ENCODE measurements around the gene NREP.

Gene NREP

DNA sequence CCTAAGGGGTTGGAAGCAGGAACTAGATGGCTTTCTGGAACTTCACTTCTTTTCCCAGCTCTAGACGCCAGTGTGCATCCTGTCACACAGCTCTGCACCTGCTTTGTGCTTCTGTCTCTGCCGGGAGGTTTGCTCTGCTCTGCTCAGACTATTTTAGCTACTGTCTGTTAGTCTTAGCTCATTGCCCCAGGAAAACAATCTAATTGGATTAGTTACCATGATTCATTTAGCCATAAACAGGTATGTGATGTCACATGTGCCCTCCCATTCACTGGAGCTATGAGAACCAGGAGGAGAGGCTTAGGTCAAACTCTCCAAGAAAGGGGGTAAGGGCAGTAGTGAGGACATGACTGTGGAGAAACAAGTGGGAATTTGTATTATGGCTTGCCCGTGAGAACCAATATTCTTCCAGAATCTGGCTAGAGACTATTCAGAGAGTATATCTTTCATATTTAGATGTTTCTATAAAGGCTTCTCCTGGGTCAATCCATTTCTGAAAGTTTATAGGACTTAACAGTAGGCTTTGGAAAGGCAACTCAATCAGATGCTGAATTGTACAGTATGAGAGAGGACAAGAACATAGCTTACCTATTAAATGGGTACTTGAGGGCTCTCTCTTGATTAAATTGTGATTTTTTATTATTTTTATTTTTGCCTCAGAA, 22.4 kb upstream of the NREP start:
- TF ChIP-seq ZNF274 (IDR thresholded peaks at IDR 0.05; ENCODE audit: low read depth, low read length) = no peak
- no peak overlapping the region for H3K4me3 ChIP-seq (ENCODE audit: low read length)

DNA sequence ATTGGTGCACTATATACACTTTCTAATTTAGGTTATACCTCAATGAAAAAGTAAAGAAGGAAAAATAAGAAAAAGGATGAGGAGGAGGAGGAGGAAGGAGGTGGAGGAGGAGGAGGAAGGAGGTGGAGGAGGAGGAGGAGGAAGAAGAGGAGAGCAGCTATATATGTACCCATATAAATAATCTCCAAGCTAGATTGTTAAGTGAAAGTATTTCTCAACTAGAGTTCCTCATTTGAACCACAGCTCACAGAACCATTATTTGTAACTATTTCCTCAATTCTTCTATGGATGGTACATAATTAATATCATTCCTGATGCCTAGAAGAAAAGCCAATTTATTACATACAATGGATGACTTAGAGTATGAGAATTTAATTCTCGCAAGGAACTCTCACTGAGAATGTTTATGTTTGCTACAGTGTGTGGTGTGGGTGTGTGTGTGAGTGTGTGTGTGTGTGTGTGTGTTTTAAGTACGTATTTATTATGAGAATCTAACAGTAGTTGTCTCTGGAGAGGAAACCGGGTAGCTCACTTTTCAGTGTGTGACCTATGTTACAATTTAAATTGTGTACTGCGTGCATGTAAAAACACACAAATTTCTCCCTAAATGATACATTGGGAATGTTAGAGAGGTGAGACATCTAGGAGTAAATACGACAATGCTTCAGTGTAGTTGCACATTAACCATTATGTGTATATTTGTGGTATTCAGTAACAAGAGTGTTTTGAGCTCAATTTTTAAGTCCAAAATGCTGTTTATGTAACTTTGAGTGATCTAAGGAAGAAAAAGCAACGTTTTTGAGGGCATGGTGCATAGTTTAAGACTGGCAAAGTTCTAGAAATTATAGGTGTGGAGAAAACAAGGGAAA, 20.2 kb upstream of the NREP start:
- H3K4me3 ChIP-seq (ENCODE audit: low read length) = no peak overlapping the region
- TF ChIP-seq ZNF274 (IDR thresholded peaks at IDR 0.05; ENCODE audit: low read depth, low read length) = no peak

- no peak for TF ChIP-seq ZNF274 (IDR thresholded peaks at IDR 0.05; ENCODE audit: low read depth, low read length)
- H3K4me3 ChIP-seq (ENCODE audit: low read length) = no peak overlapping the region
Observed at GRCh38 chr5:111775224-111775623, 18.2 kb upstream of the NREP start.

GRCh38 chr5:111774525-111774924, 17.5 kb upstream of the NREP start:
- no peak for TF ChIP-seq ZNF274 (IDR thresholded peaks at IDR 0.05; ENCODE audit: low read depth, low read length)

GRCh38 chr5:111772456-111773122, 15.6 kb upstream of the NREP start:
- no peak overlapping the region for H3K4me3 ChIP-seq (ENCODE audit: low read length)
- TF ChIP-seq ZNF274 (IDR thresholded peaks at IDR 0.05; ENCODE audit: low read depth, low read length) = no peak

More at GRCh38 chr5:111774525-111774924, 17.5 kb upstream of the NREP start:
- H3K4me3 ChIP-seq (ENCODE audit: low read length) = no peak overlapping the region

DNA sequence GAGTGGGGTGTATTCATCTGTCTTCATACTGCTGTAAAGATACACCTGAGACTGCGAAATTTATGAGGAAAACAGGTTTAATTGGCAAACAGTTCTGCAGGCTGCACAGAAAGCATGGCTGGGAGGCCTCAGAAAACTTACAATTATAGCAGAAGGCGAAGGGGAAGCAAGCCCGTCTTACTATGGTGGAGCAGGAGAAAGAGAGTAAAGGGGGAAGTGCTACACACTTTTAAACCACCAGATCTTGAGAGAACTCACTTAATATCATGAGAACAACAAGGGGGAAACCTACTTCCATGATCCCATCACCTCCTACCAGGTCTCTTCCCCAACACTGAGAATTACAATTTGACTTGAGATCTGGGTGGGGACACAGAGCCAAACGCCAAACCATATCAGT, 12.5 kb upstream of the NREP start:
- TF ChIP-seq ZNF274 (IDR thresholded peaks at IDR 0.05; ENCODE audit: low read depth, low read length) = no peak
- no peak overlapping the region for H3K4me3 ChIP-seq (ENCODE audit: low read length)

DNA sequence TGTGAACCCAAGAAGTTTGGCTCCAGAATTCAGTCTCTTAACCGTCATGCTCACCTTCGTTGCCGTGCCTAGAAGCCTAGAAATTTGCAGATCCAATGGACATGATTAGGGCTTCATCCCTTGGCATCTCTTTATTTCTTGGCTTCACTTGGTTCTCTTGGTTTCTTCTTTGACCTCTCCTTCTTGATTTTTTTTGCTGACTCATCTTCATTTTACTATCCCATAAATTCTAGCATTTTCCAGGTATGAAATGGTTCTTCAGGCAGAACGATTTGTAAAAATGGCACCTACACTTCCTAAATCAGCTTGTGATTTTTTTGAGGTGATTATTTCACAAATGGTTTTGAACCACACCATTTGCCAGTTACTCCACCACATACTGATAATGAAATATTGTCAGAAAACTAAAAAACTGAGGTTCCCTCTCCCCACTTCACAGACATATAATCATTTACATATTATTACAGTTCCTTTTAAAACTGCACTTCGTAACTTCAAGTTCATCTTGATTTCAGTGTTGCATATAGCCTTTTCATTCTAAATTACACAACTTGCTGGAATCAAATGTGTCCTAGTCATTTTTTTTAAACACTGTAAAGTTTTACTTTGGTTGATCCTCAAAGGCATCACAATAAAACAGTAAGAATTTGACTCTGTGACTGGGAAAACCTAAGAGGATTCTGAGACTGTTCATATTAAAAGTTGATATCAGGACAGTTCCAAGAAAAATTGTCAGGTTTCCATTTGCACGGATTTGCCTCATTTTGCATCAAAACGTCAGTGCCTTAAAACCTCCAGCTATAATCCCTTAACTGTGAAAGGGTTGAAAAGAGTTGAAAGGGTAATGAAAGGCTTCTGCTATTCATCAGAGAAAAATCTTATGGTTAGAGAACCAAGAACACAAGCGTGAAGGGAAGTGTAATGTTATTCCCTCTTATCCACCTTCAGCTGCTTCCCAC, 8.9 kb upstream of the NREP start:
- no peak for TF ChIP-seq ZNF274 (IDR thresholded peaks at IDR 0.05; ENCODE audit: low read depth, low read length)

GRCh38 chr5:111764019-111764418, 7.0 kb upstream of the NREP start:
- no peak for TF ChIP-seq ZNF274 (IDR thresholded peaks at IDR 0.05; ENCODE audit: low read depth, low read length)
- no peak overlapping the region for H3K4me3 ChIP-seq (ENCODE audit: low read length)

More for the DNA sequence above, 8.9 kb upstream of the NREP start:
- no peak overlapping the region for H3K4me3 ChIP-seq (ENCODE audit: low read length)

DNA sequence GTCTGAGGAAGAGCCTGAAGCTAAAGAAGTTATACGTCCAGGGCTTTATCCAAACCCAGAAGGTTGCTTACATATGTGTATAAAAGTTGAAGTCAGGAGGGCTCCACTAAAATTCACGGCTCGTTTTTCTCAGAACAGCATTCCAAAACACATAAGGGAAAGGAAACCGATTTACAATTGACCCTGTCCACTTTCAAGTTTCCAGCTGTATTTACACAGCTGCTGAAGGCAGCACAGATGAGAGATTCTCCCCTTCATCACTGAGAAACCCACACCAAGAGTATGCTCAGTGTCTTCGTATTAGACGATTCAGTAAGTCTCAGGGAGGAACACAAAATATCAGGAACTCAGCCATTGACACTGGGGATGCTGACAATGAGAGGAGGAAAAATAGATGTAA, 5.9 kb upstream of the NREP start:
- H3K4me3 ChIP-seq (ENCODE audit: low read length) = no peak overlapping the region
- no peak for TF ChIP-seq ZNF274 (IDR thresholded peaks at IDR 0.05; ENCODE audit: low read depth, low read length)

DNA sequence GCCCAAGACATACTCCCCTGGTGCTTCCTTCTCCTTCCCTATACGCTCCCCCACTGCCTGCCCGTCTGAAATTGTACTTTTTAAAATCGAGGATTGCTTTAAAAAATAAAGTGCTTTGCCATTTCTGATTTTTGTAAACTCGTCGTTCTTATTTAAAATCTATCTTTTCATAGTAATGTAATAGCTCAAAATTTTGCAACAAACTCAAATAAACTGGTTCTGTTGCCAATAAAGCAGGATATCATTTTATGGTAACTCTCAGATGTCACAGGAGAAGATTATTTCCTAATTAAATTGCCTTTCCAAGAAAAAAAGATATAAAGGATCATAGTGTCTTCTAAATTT, 1.3 kb upstream of the NREP start:
- H3K4me3 ChIP-seq (ENCODE audit: low read length) = peak overlapping the region; percentile 56; the same call in 1 of the 2 replicates
- no peak for TF ChIP-seq ZNF274 (IDR thresholded peaks at IDR 0.05; ENCODE audit: low read depth, low read length)

DNA sequence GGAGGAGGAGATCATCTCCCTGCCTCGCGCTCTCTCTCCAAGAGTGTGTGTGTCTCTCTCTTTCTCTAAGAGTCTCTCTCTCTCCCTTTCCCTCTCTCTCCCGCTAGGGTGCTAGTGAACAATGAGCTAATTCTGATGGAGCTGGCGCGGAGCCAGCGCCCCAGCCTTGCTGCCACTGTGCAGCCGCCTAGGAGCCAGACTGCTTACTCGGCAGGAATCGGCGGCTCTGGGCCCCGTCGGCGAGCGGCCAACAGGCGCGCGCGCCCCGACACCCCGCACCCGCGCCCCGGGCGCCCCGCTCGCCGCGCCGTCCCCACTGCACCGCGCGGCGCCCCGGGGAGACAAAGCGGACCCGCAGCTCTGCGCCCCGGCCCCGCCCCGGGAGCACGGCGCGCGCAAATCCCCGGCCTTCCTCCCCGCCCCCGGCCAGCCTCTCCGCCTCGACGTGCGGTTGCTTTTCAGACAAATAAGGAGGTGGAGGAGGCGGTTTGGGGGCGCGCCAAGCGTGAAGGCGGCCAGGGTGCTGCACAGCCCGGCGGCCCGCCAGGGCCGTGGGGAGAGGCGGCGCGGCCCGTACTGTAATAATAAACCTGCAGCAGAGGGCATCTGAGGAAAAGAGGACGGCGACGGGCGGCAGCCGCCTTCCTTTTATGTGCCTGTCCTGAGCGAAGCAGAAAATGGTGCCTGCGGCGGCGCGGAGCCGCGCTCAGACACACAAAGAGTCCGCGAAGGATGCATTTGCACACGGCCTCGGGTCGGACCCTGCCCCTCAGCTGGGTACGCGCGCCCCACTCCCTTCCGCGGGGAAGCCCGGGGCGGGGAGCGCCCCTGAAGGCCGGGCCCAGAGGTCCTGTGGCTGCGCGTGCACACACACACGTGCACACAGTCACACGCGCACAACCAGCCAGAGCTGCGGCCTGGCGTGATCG, 625 bp upstream of the NREP start:
- H3K4me3 ChIP-seq (ENCODE audit: low read length) = peak overlapping the region; percentile 100
- TF ChIP-seq ZNF274 (IDR thresholded peaks at IDR 0.05; ENCODE audit: low read depth, low read length) = no peak

DNA sequence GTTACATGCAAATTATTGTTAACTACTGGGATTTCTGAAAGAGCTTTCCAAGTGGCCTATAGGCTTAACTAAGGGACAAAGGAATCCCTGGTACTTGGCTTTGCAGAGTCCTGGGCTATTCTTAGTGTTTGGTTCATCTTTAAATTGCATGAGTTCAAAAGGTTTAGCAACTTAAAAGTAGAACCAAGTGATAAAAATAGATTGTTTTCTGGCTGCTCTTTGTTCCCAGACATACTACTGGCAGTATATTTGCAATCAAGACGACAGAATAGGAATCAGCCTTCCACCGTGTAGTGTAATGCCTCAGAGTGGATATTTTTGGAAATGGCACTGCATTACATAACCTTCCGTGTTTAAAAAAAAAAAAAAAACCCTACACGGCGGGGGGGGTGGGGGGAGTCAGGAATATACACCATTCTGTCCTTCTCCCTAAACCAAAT, 1.0 kb downstream of the NREP start:
- H3K4me3 ChIP-seq (ENCODE audit: low read length) = peak overlapping the region; percentile 100
- TF ChIP-seq ZNF274 (IDR thresholded peaks at IDR 0.05; ENCODE audit: low read depth, low read length) = no peak
